ENCODE data around the gene SPOCK2.

GRCh38 chr10:72024596-72024995 is 63.8 kb downstream of the SPOCK2 start:
- TF ChIP-seq CTCF (conservative IDR thresholded peaks at IDR 0.05; ENCODE audit: low read length) (no peak), EZH2phosphoT487 (IDR thresholded peaks at IDR 0.05; ENCODE audit: borderline replicate concordance, low read depth, low read length) (no peak)

Data from OCI-LY7 (cell line).